HepG2 (cell line): ENCODE results near the gene TRPV4. TPM values are rescaled to one million over a fixed set of nuclear protein-coding genes. Genes with fewer than 3 reads are reported as not detected.

Experiments used
- BCLAF1 ChIP-seq: fragments of 450-650 bp; IDR thresholded peaks from 2 replicates; pipeline ENCODE4 v1.6.1; 2017; ENCODE audit warnings: mild to moderate bottlenecking
- CTCF ChIP-seq: sonication (generic); formaldehyde crosslinking; IDR thresholded peaks from 2 replicates; pipeline ENCODE4 v1.5.0; 2020; ENCODE audit warnings: mild to moderate bottlenecking, missing genetic modification reagents, moderate library complexity
- SRY ChIP-seq: sonication (generic); formaldehyde crosslinking; IDR thresholded peaks from 2 replicates; pipeline ENCODE4 v1.8.0; 2022; ENCODE audit warnings: mild to moderate bottlenecking, missing genetic modification reagents
- TBX2 ChIP-seq: sonication (generic); formaldehyde crosslinking; IDR thresholded peaks from 2 replicates; pipeline ENCODE4 v1.5.0; 2020; ENCODE audit warnings: missing genetic modification reagents, mild to moderate bottlenecking, borderline replicate concordance
- TBX3 ChIP-seq: fragments of 450-650 bp; IDR thresholded peaks from 2 replicates; pipeline ENCODE4 v1.6.1; 2017; ENCODE audit warnings: antibody characterized with exemption, mild to moderate bottlenecking, inconsistent platforms, borderline replicate concordance
- ZMAT3 ChIP-seq: sonication (generic); formaldehyde crosslinking; conservative IDR thresholded peaks from 2 replicates; pipeline ENCODE4 v1.7.0; 2021; ENCODE audit warnings: missing genetic modification reagents
- ZNF124 ChIP-seq: sonication (generic); formaldehyde crosslinking; IDR thresholded peaks from 2 replicates; pipeline ENCODE4 v1.4.0; 2020; ENCODE audit warnings: missing genetic modification reagents
- polyA plus RNA-seq, 8 experiments: library from polyadenylated mRNA; depleted of rRNA in 3 of 8; stranded (reverse) in 7 of 8; unstranded in 1 of 8; fragments of >200 nt; fragmentation: Illumina TruSeq in 4 of 8; extraction: Trizol in 4 of 8; gene quantifications; 2 replicates each; pipeline versions ENCODE4 v1.2.1 to v1.2.3, GENCODE V29; 2011 to 2016; ENCODE audit warnings: low read depth in 4 of 8, missing spikeins in 1 of 8, mixed read lengths in 1 of 8; ENCODE audit not compliant: insufficient read depth in 1 of 8
- total RNA-seq, 5 experiments: library from RNA; depleted of rRNA; stranded (reverse); fragments of >200 nt; fragmentation: Illumina TruSeq; extraction: Trizol; gene quantifications; 2 replicates each; pipeline ENCODE4 v1.2.3, GENCODE V29; 2016; ENCODE audit warnings: low read depth in 1 of 5
- TF ChIP-seq, protein P1 (sequence below), 2 experiments: fragments of 450-650 bp in 1 of 2; sonication (generic) in 1 of 2; formaldehyde crosslinking in 1 of 2; IDR thresholded peaks; 2 replicates each; pipeline versions ENCODE4 v1.6.1 to v1.8.0; 2016 to 2022; ENCODE audit warnings: antibody characterized with exemption in 1 of 2, mild to moderate bottlenecking in 1 of 2, missing genetic modification reagents in 1 of 2
- TF ChIP-seq, protein P2 (sequence below): sonication (generic); formaldehyde crosslinking; IDR thresholded peaks from 2 replicates; pipeline ENCODE4 v1.4.0; 2020; ENCODE audit warnings: missing genetic modification reagents

Gene TRPV4
- total and polyA plus RNA-seq, 2 of the 13 experiments (the other 11 are each of a cell fraction or from before 2014, with no cell fraction given): 0.66 to 4.7 TPM

GRCh38 chr12:109844983-109845823 is 12.0 kb upstream of the TRPV4 start (continued):
- TF ChIP-seq, protein P1, sequence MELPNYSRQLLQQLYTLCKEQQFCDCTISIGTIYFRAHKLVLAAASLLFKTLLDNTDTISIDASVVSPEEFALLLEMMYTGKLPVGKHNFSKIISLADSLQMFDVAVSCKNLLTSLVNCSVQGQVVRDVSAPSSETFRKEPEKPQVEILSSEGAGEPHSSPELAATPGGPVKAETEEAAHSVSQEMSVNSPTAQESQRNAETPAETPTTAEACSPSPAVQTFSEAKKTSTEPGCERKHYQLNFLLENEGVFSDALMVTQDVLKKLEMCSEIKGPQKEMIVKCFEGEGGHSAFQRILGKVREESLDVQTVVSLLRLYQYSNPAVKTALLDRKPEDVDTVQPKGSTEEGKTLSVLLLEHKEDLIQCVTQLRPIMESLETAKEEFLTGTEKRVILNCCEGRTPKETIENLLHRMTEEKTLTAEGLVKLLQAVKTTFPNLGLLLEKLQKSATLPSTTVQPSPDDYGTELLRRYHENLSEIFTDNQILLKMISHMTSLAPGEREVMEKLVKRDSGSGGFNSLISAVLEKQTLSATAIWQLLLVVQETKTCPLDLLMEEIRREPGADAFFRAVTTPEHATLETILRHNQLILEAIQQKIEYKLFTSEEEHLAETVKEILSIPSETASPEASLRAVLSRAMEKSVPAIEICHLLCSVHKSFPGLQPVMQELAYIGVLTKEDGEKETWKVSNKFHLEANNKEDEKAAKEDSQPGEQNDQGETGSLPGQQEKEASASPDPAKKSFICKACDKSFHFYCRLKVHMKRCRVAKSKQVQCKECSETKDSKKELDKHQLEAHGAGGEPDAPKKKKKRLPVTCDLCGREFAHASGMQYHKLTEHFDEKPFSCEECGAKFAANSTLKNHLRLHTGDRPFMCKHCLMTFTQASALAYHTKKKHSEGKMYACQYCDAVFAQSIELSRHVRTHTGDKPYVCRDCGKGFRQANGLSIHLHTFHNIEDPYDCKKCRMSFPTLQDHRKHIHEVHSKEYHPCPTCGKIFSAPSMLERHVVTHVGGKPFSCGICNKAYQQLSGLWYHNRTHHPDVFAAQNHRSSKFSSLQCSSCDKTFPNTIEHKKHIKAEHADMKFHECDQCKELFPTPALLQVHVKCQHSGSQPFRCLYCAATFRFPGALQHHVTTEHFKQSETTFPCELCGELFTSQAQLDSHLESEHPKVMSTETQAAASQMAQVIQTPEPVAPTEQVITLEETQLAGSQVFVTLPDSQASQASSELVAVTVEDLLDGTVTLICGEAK (IDR thresholded peaks at IDR 0.05): no peak
- TF ChIP-seq, protein P1 (CRISPR knock-in tag; IDR thresholded peaks at IDR 0.05): no peak
- TF ChIP-seq SRY (CRISPR knock-in tag) (0 out of 2 replicates have a peak, but pooled peaks have one; percentile 4), TBX2 (peak; percentile 19; the same call in 1 of the 2 replicates), ZNF124 (0 out of 2 replicates have a peak, but pooled peaks have one; percentile 75), BCLAF1 (no peak), ZMAT3 (no peak), CTCF (CRISPR knock-in tag) (peak; percentile 100), TBX3 (peak; percentile 71; the same call in 1 of the 2 replicates)
- TF ChIP-seq, protein P2, sequence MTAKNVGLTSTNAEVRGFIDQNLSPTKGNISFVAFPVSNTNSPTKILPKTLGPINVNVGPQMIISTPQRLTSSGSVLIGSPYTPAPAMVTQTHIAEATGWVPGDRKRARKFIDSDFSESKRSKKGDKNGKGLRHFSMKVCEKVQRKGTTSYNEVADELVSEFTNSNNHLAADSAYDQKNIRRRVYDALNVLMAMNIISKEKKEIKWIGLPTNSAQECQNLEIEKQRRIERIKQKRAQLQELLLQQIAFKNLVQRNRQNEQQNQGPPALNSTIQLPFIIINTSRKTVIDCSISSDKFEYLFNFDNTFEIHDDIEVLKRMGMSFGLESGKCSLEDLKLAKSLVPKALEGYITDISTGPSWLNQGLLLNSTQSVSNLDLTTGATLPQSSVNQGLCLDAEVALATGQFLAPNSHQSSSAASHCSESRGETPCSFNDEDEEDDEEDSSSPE (CRISPR knock-in tag): peak; percentile 38; the same call in 1 of the 2 replicates
